Dendritic cell treated with granulocyte-macrophage colony-stimulating factor and Interleukin-4, amounts not matched to agents 40 ng/mL and 50 ng/mL, for 4 days (primary cell): Measurements from ENCODE around the gene SPATA18.

ENCODE experiments used
- H3K27ac Mint-ChIP-seq: one replicate; pipeline ENCODE4 v1.8.0; 2022; ENCODE audit warnings: mild to moderate bottlenecking, mixed read lengths
- H3K27me3 Mint-ChIP-seq: one replicate; pipeline ENCODE4 v1.8.0; 2022; ENCODE audit warnings: mild to moderate bottlenecking, mixed read lengths
- H3K36me3 Mint-ChIP-seq: one replicate; pipeline ENCODE4 v1.8.0; 2022; ENCODE audit warnings: low read depth, mixed read lengths
- H3K4me1 Mint-ChIP-seq: one replicate; pipeline ENCODE4 v1.8.0; 2022; ENCODE audit warnings: low read depth, mixed read lengths
- H3K4me3 Mint-ChIP-seq: one replicate; pipeline ENCODE4 v1.8.0; 2022; ENCODE audit warnings: mild to moderate bottlenecking, moderate library complexity, mixed read lengths
- H3K9me3 Mint-ChIP-seq: one replicate; pipeline ENCODE4 v1.8.0; 2022; ENCODE audit warnings: mixed read lengths
- intact Hi-C: fragments of 100-400 bp; cut with micrococcal nuclease; formaldehyde crosslinking; loops from one replicate; pipeline ENCODE4 v1.15.0; 2022

SPATA18 gene

DNA sequence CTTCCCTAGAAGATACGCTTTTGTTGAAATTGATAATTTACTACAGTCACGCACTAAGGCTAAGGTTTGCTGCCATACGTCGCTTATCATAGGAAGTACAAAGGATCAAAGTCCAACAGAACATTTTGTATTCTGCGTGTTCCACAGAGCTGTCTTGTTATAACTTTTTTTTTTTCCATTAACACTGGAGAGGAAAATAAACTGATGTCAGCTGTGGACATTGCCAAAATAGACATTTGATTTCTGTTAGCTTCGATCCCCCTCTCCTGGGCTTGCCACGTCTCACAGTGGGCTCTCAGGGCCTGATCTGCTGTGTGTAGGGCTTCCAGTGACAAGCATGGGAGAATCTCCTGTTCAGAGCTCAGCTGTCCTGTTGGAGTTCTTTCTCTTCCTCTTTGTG is 93.3 kb downstream of the SPATA18 start:
- Mint-ChIP-seq H3K36me3 (no peaks in the 10 kb centered on the region), H3K4me1 (no peaks in the 10 kb centered on the region), H3K4me3 (no peak overlapping the region), H3K27me3 (no peaks in the 10 kb centered on the region), H3K27ac (no peak overlapping the region), H3K9me3 (peaks cover 13% of the 10 kb centered on the region)
- intact Hi-C loops = no loop called here
